ENCODE results near the gene PLCB1.

DNA sequence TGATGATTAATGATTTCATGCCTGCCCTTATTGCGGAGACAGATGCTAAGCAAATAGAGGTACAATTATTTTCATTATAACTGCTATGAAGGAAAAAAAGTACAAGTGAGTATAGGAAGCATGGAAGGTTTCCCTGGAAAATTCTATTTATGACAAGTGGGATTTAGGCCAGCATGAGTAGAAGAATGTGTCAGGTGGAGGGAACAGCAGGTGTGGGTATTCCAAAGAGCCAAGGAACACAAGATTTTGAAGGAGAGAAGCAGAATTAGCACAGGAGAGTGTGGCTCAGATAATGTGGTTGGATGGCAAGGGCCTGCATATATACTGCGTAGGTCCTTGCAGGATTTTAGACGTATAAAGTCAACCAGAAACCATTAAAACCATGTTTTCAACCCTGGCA is 11.4 kb downstream of the PLCB1 start:
- TF ChIP-seq, protein P1, sequence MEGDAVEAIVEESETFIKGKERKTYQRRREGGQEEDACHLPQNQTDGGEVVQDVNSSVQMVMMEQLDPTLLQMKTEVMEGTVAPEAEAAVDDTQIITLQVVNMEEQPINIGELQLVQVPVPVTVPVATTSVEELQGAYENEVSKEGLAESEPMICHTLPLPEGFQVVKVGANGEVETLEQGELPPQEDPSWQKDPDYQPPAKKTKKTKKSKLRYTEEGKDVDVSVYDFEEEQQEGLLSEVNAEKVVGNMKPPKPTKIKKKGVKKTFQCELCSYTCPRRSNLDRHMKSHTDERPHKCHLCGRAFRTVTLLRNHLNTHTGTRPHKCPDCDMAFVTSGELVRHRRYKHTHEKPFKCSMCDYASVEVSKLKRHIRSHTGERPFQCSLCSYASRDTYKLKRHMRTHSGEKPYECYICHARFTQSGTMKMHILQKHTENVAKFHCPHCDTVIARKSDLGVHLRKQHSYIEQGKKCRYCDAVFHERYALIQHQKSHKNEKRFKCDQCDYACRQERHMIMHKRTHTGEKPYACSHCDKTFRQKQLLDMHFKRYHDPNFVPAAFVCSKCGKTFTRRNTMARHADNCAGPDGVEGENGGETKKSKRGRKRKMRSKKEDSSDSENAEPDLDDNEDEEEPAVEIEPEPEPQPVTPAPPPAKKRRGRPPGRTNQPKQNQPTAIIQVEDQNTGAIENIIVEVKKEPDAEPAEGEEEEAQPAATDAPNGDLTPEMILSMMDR (conservative IDR thresholded peaks at IDR 0.05 in 1 of 2, IDR thresholded peaks at IDR 0.05 in 1 of 2; ENCODE audit: low read depth in 1 of 2, low read length in 2 of 2) = no peak
- no peak for TF ChIP-seq EZH2 (IDR thresholded peaks at IDR 0.05; ENCODE audit: low read length, missing control alignments)
